GM21723 (cell line): Measurements from ENCODE around the gene SPON2.

Experiments used
- ATAC-seq: cut with Tn5 transposase; IDR thresholded peaks from one replicate; pipeline ENCODE4 v1.9.1; 2021; ENCODE audit warnings: mild to moderate bottlenecking, moderate library complexity; ENCODE audit not compliant: unreplicated experiment

SPON2 gene

DNA sequence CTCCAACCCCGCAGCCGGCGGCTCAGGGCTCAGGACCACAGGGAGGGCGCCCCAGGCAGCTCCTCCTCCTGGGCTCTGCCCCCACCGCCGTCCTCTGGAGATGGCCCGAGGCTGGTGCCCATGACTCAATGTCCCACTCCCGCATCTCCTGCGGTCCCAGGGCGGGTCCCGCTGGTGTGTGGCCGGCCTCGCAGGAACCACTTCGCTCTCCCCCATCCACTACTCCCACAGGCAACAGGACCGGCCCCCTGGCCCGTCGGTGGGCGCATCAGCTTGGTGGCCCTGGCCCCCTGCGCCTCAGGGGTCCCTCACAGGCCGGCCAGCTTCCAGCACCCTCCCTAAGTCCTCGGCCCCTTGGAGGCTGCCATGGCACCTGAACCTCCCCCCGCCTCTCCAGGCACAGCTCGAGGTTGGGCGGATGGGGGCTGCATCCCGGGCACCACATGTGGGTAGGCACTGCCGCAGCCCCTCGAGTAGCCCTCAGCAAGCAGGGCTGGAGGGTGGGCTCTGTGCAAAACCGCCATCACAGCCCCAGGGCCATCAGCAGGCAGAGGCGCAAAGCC is 22.8 kb upstream of the SPON2 start:
- no peak for ATAC-seq

DNA sequence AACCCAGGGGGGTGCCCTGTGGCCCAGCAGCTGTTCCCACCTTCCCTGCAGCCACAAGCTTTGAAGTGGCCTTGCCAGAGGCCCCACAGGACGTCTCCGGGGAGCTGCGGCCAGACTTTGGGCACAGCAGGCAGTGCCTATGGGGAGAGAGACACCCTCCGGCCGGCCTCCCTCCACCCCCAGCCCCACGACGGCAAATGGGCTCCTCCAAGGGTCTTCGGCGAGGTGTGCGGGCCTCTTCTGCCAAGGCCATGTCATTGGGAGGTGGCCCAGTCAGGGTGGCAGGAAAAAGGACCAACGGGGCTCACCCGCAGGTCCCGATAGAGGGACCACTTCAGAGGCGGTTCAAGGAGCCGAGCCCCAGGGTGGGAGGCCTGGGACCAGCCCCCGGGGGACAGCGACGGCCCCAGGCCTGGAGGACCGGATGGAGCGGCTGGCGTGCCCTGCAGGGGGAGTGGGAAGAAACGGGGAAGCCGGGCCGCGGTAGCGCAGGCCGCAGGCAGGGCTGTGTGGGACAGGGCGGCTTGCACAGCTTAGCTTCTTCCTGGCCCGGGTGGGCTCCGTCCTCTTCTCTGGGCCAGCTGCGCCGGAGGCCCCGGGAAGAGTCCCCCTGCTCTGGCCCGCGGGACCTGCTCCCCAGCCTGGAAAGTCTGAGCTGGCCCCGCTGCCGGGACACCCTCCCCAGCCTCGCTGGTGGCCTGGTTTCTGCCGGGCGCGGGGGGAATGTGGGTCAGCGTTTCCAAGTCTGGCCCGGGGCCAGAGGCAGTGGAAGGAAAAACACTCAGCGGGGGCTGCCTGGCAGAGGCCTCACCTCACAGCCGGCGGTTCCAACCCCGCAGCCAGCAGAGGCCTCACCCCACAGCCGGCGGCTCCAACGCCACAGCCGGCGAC is 21.9 kb upstream of the SPON2 start:
- no peak for ATAC-seq

DNA sequence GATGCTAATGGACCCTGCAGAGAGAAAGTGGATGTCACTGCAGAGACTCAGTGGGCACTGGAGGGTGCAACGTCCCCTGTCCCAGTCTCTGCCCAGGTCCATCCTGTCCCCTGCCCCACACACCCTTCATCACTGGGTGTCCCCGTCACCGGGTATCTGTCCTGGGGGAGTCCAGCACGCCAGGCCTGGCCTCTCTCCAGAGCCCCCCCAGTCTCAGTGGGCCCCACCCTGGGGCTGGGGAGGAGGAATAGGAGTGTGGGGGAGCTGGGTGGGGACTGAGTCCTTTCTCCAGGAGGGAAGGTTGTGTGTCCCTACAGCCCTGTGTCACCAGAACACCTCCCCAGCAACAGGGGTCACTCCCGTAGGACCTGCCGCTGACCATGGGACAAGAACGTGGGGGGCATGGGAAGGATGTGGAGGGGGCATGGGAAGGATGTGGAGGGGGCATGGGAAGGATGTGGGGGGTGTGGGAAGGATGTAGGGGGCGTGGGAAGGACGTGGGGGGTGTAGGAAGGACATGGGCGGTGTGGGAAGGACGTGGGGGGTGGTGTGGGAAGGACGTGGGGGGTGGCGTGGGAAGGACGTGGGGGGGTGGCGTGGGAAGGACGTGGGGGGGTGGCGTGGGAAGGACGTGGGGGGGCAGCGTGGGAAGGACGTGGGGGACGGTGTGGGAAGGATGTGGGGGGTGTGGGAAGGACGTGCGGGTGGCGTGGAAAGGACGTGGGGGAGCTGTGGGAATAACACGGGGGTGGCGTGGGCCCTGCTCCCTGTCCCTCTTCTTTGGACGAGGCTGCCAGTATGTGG is 21.0 kb upstream of the SPON2 start:
- no peak for ATAC-seq

DNA sequence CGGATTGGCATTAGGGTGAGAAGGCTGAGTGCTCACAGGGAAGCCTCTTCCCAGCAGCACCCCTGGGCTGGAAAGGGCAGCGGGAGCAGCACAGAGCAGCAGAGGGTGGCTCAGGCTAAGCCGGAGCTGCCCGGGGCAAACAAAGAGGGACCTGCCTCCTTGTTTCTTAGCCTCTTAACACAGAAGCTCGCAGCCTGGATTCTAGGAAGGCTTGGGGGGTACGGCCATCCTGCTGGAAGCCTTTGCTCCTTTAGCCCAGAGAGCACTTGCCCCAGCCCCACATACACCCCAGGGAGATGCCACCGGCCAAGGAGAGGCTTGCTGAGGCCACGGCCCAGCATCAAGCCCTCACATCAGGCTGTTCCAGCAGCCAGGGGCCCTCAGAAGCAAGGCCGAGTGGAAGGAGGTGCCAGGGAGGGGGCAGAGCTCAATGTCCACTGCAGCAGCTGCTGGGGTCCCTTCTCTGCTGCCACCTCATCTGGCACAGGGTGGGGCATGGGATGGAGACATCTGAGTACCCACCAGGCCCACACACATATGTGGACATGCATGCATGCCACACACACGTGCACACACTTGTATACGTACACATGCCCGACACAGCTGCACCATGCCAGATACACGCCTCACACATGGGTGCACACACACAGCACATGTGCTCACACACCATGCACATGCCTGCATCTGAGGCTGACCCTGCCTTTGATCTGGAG is 20.3 kb upstream of the SPON2 start:
- no peak for ATAC-seq

DNA sequence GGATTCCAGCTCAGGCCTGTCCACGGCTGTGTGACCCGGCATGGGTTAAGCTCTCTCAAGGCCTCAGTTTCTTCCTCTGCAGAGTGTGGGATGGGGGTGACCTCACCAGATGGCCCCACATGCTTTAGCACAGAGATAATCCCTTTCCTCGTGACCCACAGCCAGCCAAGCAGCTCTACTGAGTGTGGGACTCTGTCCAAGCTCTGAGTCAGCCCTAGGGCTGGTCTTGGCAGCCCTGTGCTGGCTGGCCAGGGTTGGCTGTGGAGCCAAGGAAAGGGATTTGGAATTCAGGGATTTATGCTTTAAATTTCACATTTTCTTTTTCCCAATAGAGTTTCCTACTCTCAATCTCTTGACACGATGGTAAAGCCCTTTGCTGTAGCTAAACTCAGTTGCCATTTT is 19.7 kb upstream of the SPON2 start:
- ATAC-seq: no peak

DNA sequence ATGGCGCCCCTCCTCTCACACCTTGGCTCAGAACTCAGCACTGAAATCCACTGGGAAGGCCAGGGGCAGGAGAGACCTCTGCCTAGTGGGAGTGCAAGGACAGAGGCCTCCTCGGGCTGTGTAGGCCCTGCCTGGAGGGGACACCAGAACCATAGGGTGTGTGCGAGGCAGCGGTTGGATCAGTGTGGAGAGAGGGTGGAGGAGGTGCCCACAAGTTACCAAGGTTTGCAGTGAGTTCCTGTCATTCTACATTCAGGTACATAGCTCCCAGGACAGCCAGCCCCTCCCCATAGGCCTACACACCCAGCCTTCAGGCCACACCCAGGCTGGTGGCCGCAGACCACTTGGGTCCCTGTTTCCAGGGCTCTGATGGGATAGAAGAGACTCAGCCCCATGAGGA is 19.2 kb upstream of the SPON2 start:
- no peak for ATAC-seq

DNA sequence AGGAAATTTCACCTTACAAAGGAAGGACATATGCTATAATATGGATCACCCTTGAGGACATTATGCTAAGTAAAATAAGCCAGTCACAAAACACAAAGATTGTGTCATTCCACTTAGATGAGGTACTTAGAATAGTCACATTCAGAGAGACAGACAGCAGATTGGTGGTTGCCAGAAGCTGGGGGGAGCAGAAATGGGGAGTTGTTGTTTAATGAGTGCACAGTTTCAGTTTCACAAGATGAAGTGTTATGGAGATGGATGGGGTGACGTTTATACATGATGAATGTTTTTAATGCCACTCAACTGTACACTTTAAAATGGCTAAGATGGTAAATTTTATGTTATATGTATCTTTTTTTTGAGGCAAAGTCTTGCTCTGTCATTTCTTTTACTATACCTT is 14.8 kb upstream of the SPON2 start:
- ATAC-seq: peak; percentile 64

DNA sequence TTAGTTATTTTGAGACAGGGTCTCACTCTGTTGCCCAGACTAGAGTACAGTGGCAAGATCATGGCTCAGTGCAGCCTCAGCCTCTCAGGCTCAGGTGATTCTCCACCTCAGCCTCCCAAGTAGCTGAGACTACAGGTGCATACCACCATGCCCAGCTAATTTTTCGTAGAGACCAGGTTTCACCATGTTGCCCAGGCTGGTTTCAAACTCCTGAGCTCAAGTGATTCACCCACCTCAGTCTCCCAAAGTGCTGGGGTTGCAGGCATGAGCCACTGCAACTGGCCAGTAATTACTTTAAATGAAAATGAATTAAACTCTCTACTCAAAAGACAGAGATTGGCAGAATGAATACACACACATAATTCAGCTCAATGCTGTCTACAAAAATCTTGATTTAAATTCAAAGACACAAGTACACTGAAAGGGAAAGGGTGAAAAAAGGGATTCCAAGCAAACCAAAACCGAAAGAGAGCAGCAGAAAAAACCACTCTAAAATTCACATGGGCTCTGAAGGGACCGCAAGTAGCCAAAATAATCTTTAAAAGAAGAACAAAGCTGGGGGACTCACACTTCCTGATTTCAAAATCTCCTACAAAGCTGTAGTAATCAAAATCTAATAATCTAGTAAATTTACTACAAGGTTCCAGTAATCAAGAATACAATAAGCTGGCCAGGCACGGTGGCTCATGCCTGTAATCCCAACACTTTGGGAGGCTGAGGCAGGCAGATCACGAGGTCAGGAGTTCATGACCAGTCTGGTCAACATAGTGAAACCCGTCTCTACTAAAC is 11.8 kb upstream of the SPON2 start:
- peak; percentile 78 for ATAC-seq

DNA sequence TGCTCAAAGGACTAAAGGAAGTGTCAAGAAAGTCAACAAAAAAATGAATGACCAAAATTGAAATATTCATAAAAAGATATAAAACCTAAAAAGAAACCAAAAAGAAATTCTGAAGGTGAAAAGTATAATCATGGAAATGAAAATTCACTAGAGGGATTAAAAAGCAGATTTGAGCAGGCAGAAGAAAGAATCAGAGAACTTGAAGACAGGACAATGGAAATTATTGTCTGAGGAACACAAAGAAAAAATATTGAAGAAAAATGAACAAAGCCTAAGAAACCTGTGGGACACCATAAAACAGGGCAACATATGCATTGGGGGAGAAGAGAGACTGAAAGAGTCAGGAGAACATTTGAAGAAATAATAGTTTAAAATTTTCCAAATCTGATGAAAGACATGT is 9.9 kb upstream of the SPON2 start:
- no peak for ATAC-seq

DNA sequence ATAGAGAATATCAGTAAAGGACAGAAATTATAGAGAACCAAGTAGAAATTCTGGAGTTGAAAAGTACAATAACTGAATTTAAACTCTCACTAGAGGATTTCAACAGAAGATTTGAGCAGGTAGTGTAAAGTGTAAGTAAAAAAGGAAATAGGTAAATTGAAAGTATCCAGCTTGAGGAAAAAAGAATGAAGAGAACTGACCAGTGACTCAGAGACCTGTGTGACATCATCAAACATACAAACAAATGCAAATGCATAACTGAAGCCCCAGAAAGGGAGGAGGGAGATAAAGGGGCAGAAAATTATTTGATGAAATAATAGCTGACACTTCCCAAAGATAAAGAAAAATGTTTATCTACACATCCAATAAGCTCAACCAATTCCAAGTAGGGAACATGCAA is 8.3 kb upstream of the SPON2 start:
- ATAC-seq: no peak

DNA sequence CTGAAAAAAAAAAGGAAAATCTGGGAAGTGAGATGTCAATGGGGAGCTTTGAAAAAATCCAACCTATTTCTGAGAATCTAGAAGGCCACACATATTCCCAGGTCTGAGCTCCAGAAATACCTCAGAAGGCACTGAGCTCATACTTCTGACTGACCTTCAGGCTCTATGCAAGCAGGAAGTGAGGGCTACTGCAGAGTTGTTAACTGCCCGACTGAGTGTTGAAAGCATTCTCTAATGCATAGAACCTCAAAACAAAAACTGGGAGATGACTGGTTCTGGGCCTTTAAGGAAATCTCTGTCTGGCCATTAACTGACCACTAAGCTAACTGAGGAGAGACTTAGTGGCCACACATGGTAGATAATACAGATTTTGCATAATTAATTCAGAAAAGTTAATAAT is 7.6 kb upstream of the SPON2 start:
- ATAC-seq: no peak

DNA sequence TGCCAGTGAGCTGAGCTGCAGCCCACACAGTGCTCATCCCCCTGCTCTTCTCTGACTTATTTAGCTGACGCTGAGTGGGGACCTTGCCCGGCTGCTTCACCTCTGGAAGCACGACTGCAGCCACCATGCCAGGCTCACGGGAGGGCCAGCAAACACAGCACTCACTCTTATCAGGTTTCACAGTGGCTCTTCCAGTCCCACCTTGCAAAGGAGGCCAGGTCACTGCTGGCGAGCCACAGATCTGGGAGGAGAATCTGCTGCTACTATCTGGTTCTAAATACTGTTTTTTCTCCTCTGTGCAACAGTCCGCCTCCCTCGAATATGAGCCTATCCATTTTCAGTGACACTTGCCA is 6.7 kb upstream of the SPON2 start:
- ATAC-seq: no peak

DNA sequence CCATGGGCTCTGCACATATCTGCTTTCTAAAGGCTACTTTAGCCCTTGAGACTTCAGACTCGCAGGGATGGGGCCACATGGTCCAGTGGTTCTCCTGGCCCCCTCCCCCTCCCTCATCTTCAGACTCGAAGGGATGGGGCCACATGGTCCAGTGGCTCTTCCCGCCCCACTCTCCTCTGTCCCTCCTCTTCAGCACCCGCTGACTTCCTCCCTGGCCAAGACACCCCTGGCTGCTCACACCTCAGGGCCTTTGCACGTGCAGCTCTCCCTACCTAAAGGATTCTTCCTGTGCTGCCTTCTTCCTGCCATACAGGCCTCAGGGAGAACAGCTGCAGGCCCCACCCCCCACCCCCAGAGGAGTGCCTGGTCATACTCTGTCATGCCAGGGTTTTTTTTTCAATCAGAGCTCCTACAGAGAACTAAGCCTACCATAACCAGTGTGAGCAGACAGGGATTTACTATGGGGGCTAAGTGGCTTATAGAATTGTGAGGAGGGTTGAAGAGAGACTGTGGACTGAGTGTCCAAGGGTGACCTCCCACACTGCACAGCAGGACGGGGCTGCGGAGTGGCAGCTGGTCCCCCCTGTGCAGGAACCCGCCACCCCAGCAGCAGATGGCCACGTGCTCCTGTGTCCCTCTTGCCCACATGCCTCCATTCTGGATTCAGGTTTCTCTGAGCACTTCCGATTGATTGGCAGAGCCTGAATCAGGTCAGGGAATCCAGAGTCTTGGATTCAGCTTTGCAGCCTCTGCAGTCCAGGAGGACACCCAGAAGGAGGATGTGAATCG is 6.1 kb upstream of the SPON2 start:
- ATAC-seq: no peak

DNA sequence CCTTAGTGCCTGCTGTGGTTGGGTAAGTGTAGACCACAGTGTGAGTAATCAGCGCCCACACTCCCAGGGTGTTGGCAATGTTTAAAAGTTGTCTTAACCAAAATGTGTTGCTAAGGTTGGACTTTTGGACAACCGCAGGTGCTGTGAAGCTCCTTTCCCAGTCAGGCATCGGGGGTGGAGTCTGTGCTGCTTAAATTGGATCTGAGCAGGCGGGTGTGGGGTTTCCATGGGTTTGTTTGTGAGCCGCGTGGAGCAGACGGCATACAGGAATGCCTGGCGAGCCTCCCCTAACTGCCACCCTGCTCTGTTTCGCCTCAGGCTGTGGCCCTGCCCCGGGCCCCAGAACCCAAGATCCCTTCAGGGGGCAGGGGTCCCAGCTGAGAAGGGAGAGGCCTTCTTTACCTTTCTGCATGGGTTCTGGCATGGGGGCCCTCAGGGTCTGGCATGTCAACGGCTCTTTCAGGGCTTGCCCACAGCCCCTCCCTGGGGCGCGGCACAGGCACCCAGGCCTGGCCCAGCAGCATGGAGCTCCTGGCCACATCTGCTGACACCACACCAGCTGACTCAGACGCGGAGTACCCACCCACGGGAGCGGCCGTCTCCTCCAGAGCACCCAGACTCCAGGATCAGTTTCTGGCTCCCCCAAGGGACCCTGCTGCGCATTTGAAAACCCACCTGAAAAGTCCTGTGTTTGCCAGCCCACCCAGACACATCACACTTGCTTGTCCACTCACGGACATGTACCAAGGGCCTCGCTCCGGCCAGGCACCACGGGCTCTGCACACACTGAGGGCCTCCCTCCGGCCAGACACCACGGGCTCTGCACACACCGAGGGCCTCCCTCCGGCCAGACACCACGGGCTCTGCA is 5.1 kb upstream of the SPON2 start:
- no peak for ATAC-seq

DNA sequence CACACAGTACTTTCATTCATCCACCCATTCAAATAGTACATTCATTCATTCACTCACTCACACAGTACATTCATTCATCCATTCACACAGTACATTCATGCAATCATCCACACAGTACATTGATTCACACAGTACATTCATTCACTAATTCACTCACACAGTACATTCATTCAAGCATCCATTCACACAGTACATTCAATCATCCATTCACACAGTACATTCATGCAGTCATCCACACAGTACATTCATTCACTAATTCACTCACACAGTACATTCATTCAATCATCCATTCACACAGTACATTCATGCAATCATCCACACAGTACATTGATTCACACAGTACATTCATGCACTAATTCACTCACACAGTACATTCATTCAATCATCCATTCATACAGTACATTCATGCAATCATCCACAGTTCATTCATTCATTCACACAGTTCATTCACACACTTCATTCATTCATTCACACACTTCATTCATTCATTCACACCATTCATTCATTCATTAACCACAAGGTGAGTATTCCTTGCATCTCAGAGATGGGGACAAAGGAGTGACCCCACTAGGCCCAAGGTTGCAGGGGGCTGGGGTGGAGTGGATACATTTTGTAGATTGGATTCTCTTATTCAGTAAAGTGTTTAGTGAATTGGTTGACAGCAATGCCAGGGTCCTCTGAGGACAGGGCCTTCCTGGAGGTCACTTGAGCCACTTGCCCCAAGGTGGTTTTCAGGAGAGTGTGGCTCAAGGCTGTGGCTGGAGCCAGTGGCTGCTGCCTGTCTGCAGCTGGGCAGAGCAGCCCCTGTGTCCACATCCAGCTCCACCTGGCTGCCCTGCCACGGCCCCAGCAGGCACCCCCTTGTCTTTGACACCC is 4.3 kb upstream of the SPON2 start:
- no peak for ATAC-seq

DNA sequence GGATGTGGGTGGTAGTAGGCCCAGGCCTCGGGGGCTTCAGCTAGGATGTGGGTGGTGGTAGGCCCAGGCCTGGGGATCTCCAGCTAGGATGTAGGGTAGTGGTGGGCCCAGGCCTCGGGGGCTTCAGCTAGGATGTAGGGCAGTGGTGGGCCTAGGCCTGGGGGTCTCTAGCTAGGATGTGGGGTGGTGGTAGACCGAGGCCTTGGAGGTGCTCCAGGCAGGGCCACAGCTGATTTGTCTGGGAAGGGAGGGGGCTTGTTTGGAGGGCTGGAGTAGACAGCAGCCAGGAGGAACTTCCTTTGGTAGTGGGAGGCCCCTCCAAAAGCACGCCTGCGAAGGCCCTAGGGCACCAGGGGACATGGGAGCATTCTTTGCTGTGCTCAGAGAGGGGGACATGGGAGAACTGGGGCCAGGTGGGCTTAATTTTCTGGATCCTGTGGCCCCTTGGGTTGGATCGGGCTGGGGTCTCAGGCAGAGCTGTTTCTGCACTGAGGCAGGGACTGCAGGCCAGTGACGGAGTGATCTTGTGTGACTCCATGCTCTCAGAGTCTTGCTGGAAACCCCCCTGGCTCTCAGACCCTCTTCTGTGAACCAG is 3.3 kb upstream of the SPON2 start:
- no peak for ATAC-seq

DNA sequence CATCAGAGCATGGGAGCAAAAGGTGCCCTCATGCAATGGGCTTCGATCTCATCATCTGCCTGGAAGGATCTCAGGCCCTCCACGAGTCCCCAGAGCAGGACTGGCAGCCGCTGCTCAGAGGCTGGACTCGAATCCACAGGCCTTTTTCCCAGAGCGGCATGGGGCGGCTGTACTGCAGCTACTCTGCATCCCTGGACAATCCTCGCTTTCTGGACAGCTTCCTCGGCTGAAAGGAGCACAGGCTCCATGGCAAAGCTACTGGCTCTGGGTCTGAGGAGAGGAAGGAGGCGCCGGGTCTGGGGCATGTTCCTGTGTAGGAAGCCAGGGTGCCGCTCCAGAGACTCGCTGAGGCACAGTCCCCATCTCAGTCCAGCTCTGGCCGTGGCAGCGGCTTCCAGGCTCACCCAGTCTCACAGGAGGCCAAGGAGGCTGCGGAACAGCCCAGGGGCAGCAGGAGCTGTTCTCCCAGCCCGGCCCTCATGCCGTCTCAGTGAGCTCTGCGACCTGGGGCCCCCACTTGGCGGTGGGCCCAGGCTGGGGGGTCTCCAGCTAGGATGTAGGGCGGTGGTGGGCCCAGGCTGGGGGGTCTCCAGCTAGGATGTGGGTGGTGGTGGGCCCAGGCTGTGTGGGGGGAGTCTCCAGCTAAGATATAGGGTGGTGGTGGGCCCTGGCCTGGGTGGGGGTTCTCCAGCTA is 2.7 kb upstream of the SPON2 start:
- no peak for ATAC-seq
